Left renal pelvis (tissue), 4 donors: ENCODE measurements around the gene SNAP47. TPM values are rescaled to one million over a fixed set of nuclear protein-coding genes. Genes with fewer than 3 reads are reported as not detected.
A peak's percentile ranks its signal among the peaks of the same experiment; 100 is the strongest.

ENCODE experiments used
- DNase-seq, 4 donors: peaks; one replicate each; pipeline ENCODE4 v3.0.0-alpha.2; 2013; ENCODE audit warnings: low read depth in 4 of 4, low spot score in 3 of 4
- polyA plus RNA-seq, 4 donors: library from polyadenylated mRNA; unstranded; fragments of 120-200 nt; gene quantifications; one replicate each; pipeline ENCODE4 v1.2.1, GENCODE V29; 2013; ENCODE audit not compliant: insufficient read length in 4 of 4

The SNAP47 gene
- polyA plus RNA-seq, 4 donors: 30.3 to 45.0 (median 43.2) TPM

GRCh38 chr1:227780101-227781044 lies 45.1 kb downstream of the SNAP47 start:
- no peak for DNase-seq

GRCh38 chr1:227781314-227781930 lies 46.2 kb downstream of the SNAP47 start:
- DNase-seq: no peak

- DNase-seq: no peak
Measured at GRCh38 chr1:227782226-227782625, 47.0 kb downstream of the SNAP47 start.

GRCh38 chr1:227785094-227785804 lies 50.0 kb downstream of the SNAP47 start:
- no peak for DNase-seq

- DNase-seq: no peak
Measured at GRCh38 chr1:227785805-227786671, 50.8 kb downstream of the SNAP47 start.

- DNase-seq: no peak
Measured at GRCh38 chr1:227786673-227787512, 51.7 kb downstream of the SNAP47 start.

GRCh38 chr1:227787513-227788270 lies 52.5 kb downstream of the SNAP47 start:
- DNase-seq: peak in 2 of 4 donors; percentile 50 to 66

- DNase-seq: no peak
Measured at GRCh38 chr1:227788271-227789083, 53.2 kb downstream of the SNAP47 start.

- DNase-seq: no peak
Measured at GRCh38 chr1:227789084-227790033, 54.1 kb downstream of the SNAP47 start.

GRCh38 chr1:227790034-227790400 lies 54.8 kb downstream of the SNAP47 start:
- no peak for DNase-seq

GRCh38 chr1:227790868-227791267 lies 55.6 kb downstream of the SNAP47 start:
- no peak for DNase-seq

- no peak for DNase-seq
Measured at GRCh38 chr1:227791425-227792143, 56.3 kb downstream of the SNAP47 start.

GRCh38 chr1:227792216-227793078 lies 57.2 kb downstream of the SNAP47 start:
- no peak for DNase-seq

GRCh38 chr1:227793079-227793947 lies 58.1 kb downstream of the SNAP47 start:
- DNase-seq: no peak
